Glutamatergic neuron (in vitro differentiated cells): Measurements from ENCODE around the gene CUL2. TPM values are rescaled to one million over a fixed set of nuclear protein-coding genes. Genes with fewer than 3 reads are reported as not detected.
A peak's percentile ranks its signal among the peaks of the same experiment; 100 is the strongest.

Experiments
- DNase-seq: peaks from one replicate; pipeline ENCODE4 v3.0.0; 2022
- H3K27ac Mint-ChIP-seq: one replicate; pipeline ENCODE4 v1.8.0; 2020; ENCODE audit warnings: mild to moderate bottlenecking, mixed read lengths, inconsistent platforms; ENCODE audit not compliant: unreplicated experiment
- H3K27me3 Mint-ChIP-seq: one replicate; pipeline ENCODE4 v1.8.0; 2020; ENCODE audit warnings: mild to moderate bottlenecking, moderate library complexity, mixed read lengths, inconsistent platforms; ENCODE audit not compliant: unreplicated experiment
- H3K36me3 Mint-ChIP-seq: one replicate; pipeline ENCODE4 v1.8.0; 2020; ENCODE audit warnings: mild to moderate bottlenecking, mixed read lengths, inconsistent platforms; ENCODE audit not compliant: unreplicated experiment
- H3K4me1 Mint-ChIP-seq: one replicate; pipeline ENCODE4 v1.8.0; 2020; ENCODE audit warnings: mild to moderate bottlenecking, low read depth, mixed read lengths, inconsistent platforms; ENCODE audit not compliant: unreplicated experiment
- H3K4me3 Mint-ChIP-seq: one replicate; pipeline ENCODE4 v1.8.0; 2020; ENCODE audit warnings: mild to moderate bottlenecking, mixed read lengths, inconsistent platforms; ENCODE audit not compliant: unreplicated experiment
- H3K9me3 Mint-ChIP-seq: one replicate; pipeline ENCODE4 v1.8.0; 2020; ENCODE audit warnings: mild to moderate bottlenecking, moderate library complexity, mixed read lengths, inconsistent platforms; ENCODE audit not compliant: unreplicated experiment
- CTCF ChIP-seq: fragments of 200-600 bp; sonication (generic); IDR thresholded peaks from one replicate; pipeline ENCODE4 v1.5.0; 2021; ENCODE audit not compliant: partially characterized antibody, unreplicated experiment
- microRNA-seq: library from miRNA; unstranded; fragments of <30 nt; microRNA quantifications from one replicate; pipeline ENCODE4, GENCODE V29; 2020; ENCODE audit not compliant: unreplicated experiment
- total RNA-seq: library from RNA; stranded (reverse); fragmentation: NEBNext Ultra II Directional; extraction: Animal tissue kit (Norgen Biotek cat#: 25700); gene quantifications from one replicate; pipeline ENCODE4 v1.2.1, GENCODE V29; 2021; ENCODE audit not compliant: unreplicated experiment

CUL2 gene
- total RNA-seq, 1 donor from 2014 or later, result 45.5 TPM

GRCh38 chr10:34960983-34961382 is 129.2 kb downstream of the CUL2 start:
- no peak for TF ChIP-seq CTCF
- H3K36me3 Mint-ChIP-seq, result no peaks in the 10 kb centered on the region
- peaks cover 3% of the 10 kb centered on the region for H3K4me1 Mint-ChIP-seq
- DNase-seq, result peak; percentile 41
- peaks cover 2% of the 10 kb centered on the region for H3K27me3 Mint-ChIP-seq
- no peak overlapping the region for H3K27ac Mint-ChIP-seq
- peaks cover 2% of the 10 kb centered on the region for H3K9me3 Mint-ChIP-seq
- no peak overlapping the region for H3K4me3 Mint-ChIP-seq

- H3K36me3 Mint-ChIP-seq, result no peaks in the 10 kb centered on the region
- TF ChIP-seq CTCF, result no peak
- H3K4me1 Mint-ChIP-seq, result peaks cover 3% of the 10 kb centered on the region
- no peak overlapping the region for H3K27ac Mint-ChIP-seq
- H3K9me3 Mint-ChIP-seq, result peaks cover 2% of the 10 kb centered on the region
- peaks cover 2% of the 10 kb centered on the region for H3K27me3 Mint-ChIP-seq
- H3K4me3 Mint-ChIP-seq, result no peak overlapping the region
- no peak for DNase-seq
Measured at GRCh38 chr10:34959786-34960185, 130.4 kb downstream of the CUL2 start.

- Mint-ChIP-seq H3K27ac (peak overlapping the region; percentile 48), H3K27me3 (peaks cover 2% of the 10 kb centered on the region), H3K4me3 (no peak overlapping the region), H3K9me3 (peaks cover 2% of the 10 kb centered on the region), H3K36me3 (no peaks in the 10 kb centered on the region), H3K4me1 (peaks cover 3% of the 10 kb centered on the region)
- peak; percentile 58 for DNase-seq
- no peak for TF ChIP-seq CTCF
Measured at GRCh38 chr10:34959321-34959720, 130.8 kb downstream of the CUL2 start.

Small RNA genes lying within 50 kb of the gene (microRNA-seq; reads per million reads assigned to microRNA genes)
- 1.1 reads per million for gene MIR3611

Other genes starting within 250 kb of the CUL2 start
- gene CREM, start 36.5 kb upstream of the CUL2 start, total RNA-seq, result 28.6 TPM
- gene CCNY, start 246.2 kb upstream of the CUL2 start, total RNA-seq, result 219 TPM